HG03025 (cell line): ENCODE results near the gene ADAM22.

ENCODE experiments used
- ATAC-seq: cut with Tn5 transposase; IDR thresholded peaks from one replicate; pipeline ENCODE4 v1.9.1; 2021; ENCODE audit warnings: mild to moderate bottlenecking, moderate library complexity; ENCODE audit not compliant: unreplicated experiment, low FRiP score

The ADAM22 gene

GRCh38 chr7:88037050-88037449, 103.0 kb downstream of the ADAM22 start:
- no peak for ATAC-seq

DNA sequence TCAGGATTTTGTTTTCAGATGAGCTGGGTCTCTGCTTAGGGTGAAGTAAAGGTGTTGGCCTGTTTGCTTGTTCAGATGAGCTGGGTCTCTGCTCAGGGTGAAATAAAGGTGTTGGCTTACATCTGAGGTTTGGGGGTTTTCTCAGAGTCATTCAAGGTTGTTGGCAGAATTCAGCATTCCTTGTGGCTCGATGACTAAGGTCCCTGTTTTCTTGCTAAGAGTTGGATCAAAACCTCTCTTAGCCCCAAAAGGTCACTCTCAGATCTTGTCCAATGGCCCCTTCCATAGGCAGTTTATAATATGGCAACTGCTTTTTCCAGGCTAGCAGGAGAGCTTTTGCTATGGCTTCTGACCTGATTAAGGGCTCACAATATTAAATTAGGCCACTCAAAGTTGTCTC, 106.6 kb downstream of the ADAM22 start:
- no peak for ATAC-seq

- no peak for ATAC-seq
Measured at GRCh38 chr7:88041583-88041982, 107.5 kb downstream of the ADAM22 start.

- ATAC-seq: no peak
Measured at GRCh38 chr7:88042157-88042556, 108.1 kb downstream of the ADAM22 start.

DNA sequence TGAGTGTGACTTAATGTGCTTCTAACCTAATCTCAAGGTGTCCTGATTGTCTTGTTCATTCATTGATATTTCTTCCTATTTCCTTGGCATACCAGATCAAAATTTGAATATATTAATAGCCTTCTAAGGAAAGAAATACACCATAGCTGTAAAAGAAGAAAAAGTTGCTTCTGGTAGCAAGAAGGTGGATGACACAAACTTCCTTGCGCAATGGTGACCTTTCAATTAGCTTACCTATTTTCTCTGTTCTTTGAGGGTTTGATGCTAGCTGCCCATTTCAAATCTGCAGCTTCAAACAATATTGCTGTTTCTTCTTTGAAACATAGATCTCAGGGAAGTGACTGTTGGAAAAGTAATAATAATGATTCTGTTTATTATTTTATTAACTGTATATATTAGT, 108.8 kb downstream of the ADAM22 start:
- no peak for ATAC-seq

DNA sequence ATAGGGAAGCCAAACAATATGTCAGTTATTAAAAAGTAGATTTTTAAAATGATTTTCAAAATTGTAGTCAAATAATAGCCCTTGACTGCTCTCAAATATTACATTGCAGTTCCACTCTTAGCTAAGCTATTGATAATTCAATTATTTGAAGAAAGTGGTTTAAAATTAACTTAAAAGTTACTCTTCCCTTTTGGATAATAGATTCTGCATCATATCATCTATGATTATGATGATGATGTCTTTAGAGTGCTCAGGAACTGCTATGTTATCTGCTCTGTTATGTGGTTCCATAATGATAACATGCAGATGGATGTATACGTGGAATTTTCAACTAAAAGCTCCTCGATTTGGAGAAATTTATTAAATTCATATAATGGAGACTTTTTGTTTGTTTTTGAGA, 110.0 kb downstream of the ADAM22 start:
- ATAC-seq: no peak

DNA sequence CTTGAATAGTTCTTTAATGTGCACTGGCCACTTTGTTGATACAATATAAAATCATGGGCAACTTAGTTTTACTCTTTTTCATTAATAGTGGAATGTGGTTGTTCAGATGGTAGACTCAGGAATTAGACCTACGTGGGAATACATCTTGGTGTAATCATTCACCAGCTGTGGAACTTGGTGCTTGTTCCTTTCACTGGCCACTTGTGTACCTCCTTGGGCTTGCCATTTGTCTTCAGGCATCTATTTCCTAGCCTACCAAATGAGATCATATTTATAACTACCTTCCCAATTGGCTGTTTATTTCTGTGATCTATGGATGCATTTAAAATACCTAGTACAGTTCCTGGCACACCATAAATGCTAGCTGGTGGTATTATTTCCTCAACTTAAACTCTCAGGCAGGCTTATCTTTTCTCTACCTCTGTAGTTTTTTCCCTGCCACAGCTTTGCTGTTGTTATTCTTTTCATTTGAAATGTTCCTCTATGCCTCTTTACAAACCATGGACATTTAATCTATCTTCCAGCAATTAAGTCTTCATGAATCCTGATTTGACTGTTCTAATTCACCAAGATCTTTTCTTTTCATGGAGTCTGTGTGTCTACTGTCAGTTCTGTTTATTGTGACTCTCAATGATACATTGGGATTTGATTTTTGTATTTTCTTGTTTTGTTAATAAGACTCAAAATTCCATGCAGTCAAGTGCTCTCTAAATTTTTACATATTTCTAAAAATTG, 113.0 kb downstream of the ADAM22 start:
- no peak for ATAC-seq

DNA sequence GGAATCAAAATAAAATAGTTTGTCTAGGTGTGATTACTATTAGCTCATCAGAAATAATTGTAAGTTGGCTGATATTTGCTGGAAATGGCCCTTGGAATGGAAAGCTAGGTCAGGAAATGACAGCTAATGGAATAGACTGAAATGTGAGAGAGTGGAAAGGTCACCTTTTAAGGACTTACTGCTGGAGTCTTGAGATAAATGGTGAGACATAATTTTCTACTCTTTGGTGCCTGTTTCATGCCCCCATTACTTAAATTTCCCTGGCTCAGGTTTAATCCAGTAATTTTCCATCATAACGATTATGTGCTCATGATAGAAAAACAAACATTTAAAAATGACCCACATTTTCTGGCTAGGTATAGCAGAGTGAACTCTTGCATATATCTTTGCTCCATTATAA, 123.6 kb downstream of the ADAM22 start:
- no peak for ATAC-seq

DNA sequence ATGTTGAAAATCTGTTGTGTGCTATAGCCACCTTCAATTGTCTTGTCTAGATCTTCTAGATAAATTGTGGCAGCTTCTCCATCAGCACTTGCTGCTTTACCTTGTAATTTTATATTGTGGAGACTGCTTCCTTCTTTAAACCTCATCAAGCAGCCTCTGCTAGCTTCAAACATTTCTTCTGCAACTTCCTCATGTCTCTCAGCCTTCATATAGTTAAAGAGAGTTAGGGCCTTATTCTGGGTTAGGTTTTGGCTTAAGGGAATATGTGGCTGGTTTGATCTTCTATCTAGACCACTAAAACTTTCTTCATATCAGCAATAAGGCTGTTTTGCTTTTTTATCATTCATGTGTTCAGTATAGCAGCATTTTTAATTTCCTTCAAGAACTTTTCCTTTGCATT, 128.2 kb downstream of the ADAM22 start:
- no peak for ATAC-seq

DNA sequence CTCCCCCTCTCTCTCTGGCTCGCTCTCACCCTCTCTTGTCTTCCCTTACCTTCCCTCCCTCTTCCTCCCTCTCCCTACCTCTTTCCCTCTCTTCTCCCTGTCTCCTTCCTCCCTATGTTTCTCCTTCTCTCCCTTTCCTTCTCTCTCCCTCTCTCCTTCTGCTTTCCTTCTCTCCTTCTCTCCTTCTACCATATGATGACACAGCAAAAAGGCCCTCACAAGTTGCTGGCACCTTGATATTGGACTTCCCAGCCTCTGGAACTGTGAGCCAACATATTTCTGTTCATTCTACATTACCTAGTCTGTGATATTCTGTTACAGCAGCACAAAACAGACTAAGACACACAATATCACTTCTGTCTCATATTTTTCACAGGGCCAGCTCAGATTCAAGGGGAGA, 135.0 kb downstream of the ADAM22 start:
- no peak for ATAC-seq

- ATAC-seq: peak; percentile 81
Measured at GRCh38 chr7:88071994-88072714, 138.1 kb downstream of the ADAM22 start.

DNA sequence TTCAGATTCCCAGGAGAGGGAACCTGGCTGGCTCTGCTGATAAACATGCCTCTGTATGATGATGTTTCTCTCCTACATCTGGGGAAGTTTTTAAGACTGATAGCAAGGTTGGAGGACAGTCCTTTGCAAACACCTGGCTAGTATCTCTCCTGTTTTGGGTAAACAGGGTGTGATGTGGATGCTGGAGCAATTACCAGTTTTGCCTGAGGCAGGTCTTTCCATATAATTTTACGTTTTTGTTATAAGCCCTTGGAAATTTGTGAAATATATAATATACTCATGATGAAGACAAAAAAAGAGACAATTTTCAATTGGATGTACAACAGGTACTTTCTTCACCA, 138.6 kb downstream of the ADAM22 start:
- ATAC-seq: peak; percentile 10

GRCh38 chr7:88073626-88074025, 139.6 kb downstream of the ADAM22 start:
- no peak for ATAC-seq

- ATAC-seq: no peak
Measured at GRCh38 chr7:88075216-88075615, 141.2 kb downstream of the ADAM22 start.

GRCh38 chr7:88083883-88084282, 149.8 kb downstream of the ADAM22 start:
- ATAC-seq: no peak

DNA sequence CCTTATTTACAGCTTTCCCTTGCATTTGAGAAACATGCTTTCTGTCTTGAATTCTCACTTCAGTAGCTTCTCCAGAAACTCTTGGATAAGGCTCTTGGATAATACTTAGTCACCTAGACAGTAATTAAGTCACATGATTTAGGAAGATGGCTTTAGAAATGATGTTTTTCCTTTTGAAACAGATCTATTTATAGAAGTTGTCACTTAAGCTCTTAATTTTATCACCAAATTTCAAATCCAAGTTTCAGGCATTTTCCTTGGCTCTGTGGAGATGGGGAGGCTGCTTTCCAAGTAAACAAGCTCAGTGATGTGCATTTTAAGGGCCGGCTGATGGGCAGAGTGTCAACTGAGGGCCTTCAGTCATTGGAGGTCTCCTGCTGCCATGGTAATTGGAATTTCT, 155.5 kb downstream of the ADAM22 start:
- no peak for ATAC-seq

DNA sequence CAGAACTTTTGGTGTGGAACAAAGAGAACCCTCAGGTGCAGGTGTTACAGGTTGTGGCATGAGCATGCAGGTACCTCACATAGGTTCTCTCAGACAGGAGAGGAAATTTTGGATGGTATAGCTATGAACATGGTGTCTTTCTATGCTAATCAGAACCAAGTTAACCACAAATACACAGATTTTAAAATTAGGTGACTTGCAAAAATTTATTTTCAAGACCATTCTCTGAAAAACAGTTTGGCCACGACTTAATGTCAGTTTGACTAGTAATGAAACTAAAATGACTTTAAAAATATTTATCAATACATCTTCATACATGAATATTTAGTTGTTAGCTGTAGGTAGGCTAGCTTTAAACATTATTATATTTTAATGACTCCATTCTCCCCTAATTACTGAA, 156.2 kb downstream of the ADAM22 start:
- ATAC-seq: no peak

DNA sequence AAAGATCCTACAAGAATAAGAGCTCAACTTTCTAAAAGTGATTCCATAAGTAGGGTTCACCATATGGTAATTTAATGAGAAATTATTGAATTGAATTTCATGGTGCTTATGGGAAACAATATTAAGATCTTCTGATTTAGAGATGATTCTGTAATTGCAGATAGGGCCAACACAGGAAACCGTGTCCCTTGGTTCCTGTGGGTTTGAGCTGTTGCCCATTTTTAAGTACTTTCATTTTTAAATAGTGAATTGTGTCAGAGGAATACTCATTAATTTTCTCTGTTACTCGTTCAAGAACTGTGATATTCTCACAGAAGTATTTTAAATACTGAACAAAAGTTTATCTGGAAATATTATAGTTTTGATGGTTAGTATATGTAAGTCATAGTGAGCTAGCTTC, 156.6 kb downstream of the ADAM22 start:
- ATAC-seq: no peak

DNA sequence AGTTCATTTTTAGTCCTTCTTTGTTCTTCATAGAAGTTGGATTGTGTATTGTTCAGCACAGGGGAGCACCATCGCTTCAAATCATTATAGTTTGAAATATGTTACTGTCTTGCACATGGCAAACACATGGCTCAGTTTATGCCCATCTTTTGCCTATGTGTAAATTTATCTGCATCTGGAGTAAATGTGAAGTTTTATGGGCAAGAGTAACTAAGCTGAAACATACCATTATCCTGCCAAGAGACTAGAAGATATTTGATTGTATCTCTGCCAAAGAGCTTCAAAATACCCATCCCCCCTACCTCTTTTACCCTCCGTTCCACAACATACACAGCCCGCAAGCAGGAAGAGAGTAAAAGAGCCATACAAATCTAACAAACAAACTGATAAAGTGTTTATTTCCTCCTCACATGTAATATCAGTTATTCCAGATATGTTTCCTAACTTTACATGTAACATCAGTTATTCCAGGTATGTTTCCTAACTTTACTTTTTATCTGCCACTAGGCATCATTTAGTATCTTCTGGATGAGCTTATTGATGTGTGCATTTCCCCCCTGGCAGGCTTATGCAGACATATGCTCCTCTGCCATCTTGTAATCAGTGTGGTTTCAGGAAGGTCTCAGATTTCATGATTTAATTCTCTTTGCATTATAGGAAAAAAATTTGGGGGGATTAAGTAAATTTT, 158.1 kb downstream of the ADAM22 start:
- ATAC-seq: no peak

GRCh38 chr7:88092676-88092999, 158.6 kb downstream of the ADAM22 start:
- ATAC-seq: no peak

DNA sequence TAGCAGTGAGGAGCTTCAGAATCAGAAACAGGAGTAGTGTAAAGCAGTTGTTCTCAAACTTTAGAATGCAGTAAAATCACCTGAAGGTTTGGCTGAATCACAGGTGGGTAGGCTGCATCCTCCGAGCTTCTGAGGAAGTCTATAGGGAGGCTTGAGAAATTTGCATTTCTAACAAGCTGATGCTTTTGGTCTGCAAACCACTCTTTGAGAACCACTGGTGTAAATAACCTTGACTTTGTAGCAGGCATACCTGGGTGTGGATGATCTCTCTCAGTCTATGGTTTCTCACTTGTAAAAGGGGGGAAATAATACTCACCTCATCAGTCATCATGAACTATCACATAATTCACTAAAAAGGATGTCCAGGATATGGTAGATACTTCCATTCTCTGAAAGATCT, 167.7 kb downstream of the ADAM22 start:
- no peak for ATAC-seq

GRCh38 chr7:88102675-88103074, 168.6 kb downstream of the ADAM22 start:
- ATAC-seq: no peak
